ENCODE results near the gene SLC6A13. TPM values are rescaled to one million over a fixed set of nuclear protein-coding genes. Genes with fewer than 3 reads are reported as not detected.
"Not testable (repeated sequence)": the region's sequence is repeated elsewhere in the genome, so short reads cannot be mapped to it uniquely, and the experiment has no call there.

SLC6A13 gene
- under 1 TPM; 0.03 to 0.34 (median 0.06) TPM for polyA plus RNA-seq

- WGBS, 3 donors = 20 to 42% (median 24%) methylated on average over 6 to 7 of the region's 7 CpGs
These were observed at the start of gene SLC6A13 for GRCh38 chr12:262817-263216. Gene SLC6A13, minus strand, starts transcription at chr12:262836. Its CDS starts 2,784 bp downstream, at chr12:260052.

GRCh38 chr12:308511-308910, 45.9 kb upstream of the SLC6A13 start:
- WGBS, 3 donors = 38 to 87% (median 81%) methylated on average over 2 of the region's 2 CpGs
- H3K27ac ChIP-seq (ENCODE audit: low read depth, low read length) = no peak overlapping the region

More at GRCh38 chr12:262817-263216, at the start of gene SLC6A13:
- H3K27ac ChIP-seq (ENCODE audit: low read depth, low read length) = no peak within 1 kb of the TSS

- 95 to 97% (median 96%) methylated on average over 10 of the region's 10 CpGs for WGBS, 3 donors
- no peak overlapping the region for H3K27ac ChIP-seq (ENCODE audit: low read depth, low read length)
These were observed 44.8 kb upstream of the SLC6A13 start for GRCh38 chr12:307406-307805.

GRCh38 chr12:304805-305204, 42.2 kb upstream of the SLC6A13 start:
- no peak overlapping the region for H3K27ac ChIP-seq (ENCODE audit: low read depth, low read length)
- 60 to 90% (median 80%) methylated on average over 5 of the region's 5 CpGs for WGBS, 3 donors

GRCh38 chr12:302766-303165, 40.1 kb upstream of the SLC6A13 start:
- 63 to 96% (median 78%) methylated on average over 3 of the region's 3 CpGs for WGBS, 3 donors
- H3K27ac ChIP-seq (ENCODE audit: low read depth, low read length) = not testable (repeated sequence)

GRCh38 chr12:300166-300565, 37.5 kb upstream of the SLC6A13 start:
- not testable (repeated sequence) for H3K27ac ChIP-seq (ENCODE audit: low read depth, low read length)
- 93 to 100% (median 96%) methylated on average over 1 of the region's 1 CpG for WGBS, 3 donors

GRCh38 chr12:299511-299910, 36.9 kb upstream of the SLC6A13 start:
- WGBS, 3 donors = 88 to 99% (median 88%) methylated on average over 5 of the region's 5 CpGs
- not testable (repeated sequence) for H3K27ac ChIP-seq (ENCODE audit: low read depth, low read length)

GRCh38 chr12:298059-298458, 35.4 kb upstream of the SLC6A13 start:
- WGBS, 3 donors = 92 to 93% (median 93%) methylated on average over 8 of the region's 8 CpGs

GRCh38 chr12:295132-295531, 32.5 kb upstream of the SLC6A13 start:
- 89 to 98% (median 91%) methylated on average over 1 of the region's 1 CpG for WGBS, 3 donors

More at GRCh38 chr12:298059-298458, 35.4 kb upstream of the SLC6A13 start:
- H3K27ac ChIP-seq (ENCODE audit: low read depth, low read length) = not testable (repeated sequence)

GRCh38 chr12:293199-293598, 30.6 kb upstream of the SLC6A13 start:
- H3K27ac ChIP-seq (ENCODE audit: low read depth, low read length) = no peak overlapping the region
- WGBS, 3 donors = 84 to 91% (median 87%) methylated on average over 5 of the region's 5 CpGs

More at GRCh38 chr12:295132-295531, 32.5 kb upstream of the SLC6A13 start:
- no peak overlapping the region for H3K27ac ChIP-seq (ENCODE audit: low read depth, low read length)

- 97 to 100% (median 98%) methylated on average over 1 of the region's 1 CpG for WGBS, 3 donors
- no peak overlapping the region for H3K27ac ChIP-seq (ENCODE audit: low read depth, low read length)
These were observed 29.6 kb upstream of the SLC6A13 start for GRCh38 chr12:292186-292585.

- no peak overlapping the region for H3K27ac ChIP-seq (ENCODE audit: low read depth, low read length)
- 80 to 88% (median 82%) methylated on average over 1 of the region's 1 CpG for WGBS, 3 donors
These were observed 28.6 kb upstream of the SLC6A13 start for GRCh38 chr12:291153-291723.

- no peak overlapping the region for H3K27ac ChIP-seq (ENCODE audit: low read depth, low read length)
- WGBS, 3 donors = 31 to 85% (median 82%) methylated on average over 5 of the region's 5 CpGs
These were observed 26.1 kb upstream of the SLC6A13 start for GRCh38 chr12:288687-289086.

GRCh38 chr12:286531-287300, 24.1 kb upstream of the SLC6A13 start:
- WGBS, 3 donors = 88 to 93% (median 92%) methylated on average over 5 of the region's 5 CpGs
- H3K27ac ChIP-seq (ENCODE audit: low read depth, low read length) = no peak overlapping the region

- no peak overlapping the region for H3K27ac ChIP-seq (ENCODE audit: low read depth, low read length)
- WGBS, 3 donors = 94 to 99% (median 96%) methylated on average over 5 of the region's 5 CpGs
These were observed 15.4 kb upstream of the SLC6A13 start for GRCh38 chr12:278046-278445.

GRCh38 chr12:275812-276211, 13.2 kb upstream of the SLC6A13 start:
- H3K27ac ChIP-seq (ENCODE audit: low read depth, low read length) = no peak overlapping the region
- WGBS, 3 donors = 88 to 93% (median 91%) methylated on average over 6 of the region's 6 CpGs

GRCh38 chr12:273382-273781, 10.7 kb upstream of the SLC6A13 start:
- H3K27ac ChIP-seq (ENCODE audit: low read depth, low read length) = no peak overlapping the region
- 37 to 57% (median 45%) methylated on average over 3 of the region's 3 CpGs for WGBS, 3 donors

GRCh38 chr12:272942-273341, 10.3 kb upstream of the SLC6A13 start:
- no peak overlapping the region for H3K27ac ChIP-seq (ENCODE audit: low read depth, low read length)
- 86 to 93% (median 89%) methylated on average over 6 of the region's 6 CpGs for WGBS, 3 donors

- WGBS, 3 donors = 57 to 75% (median 60%) methylated on average over 4 of the region's 4 CpGs
These were observed 8.5 kb upstream of the SLC6A13 start for GRCh38 chr12:271161-271560.

GRCh38 chr12:269191-269590, 6.6 kb upstream of the SLC6A13 start:
- WGBS, 3 donors = 31 to 51% (median 32%) methylated on average over 3 of the region's 3 CpGs
- H3K27ac ChIP-seq (ENCODE audit: low read depth, low read length) = no peak overlapping the region

More at GRCh38 chr12:271161-271560, 8.5 kb upstream of the SLC6A13 start:
- H3K27ac ChIP-seq (ENCODE audit: low read depth, low read length) = no peak overlapping the region

Data from adipose tissue (tissue), 3 donors.